GM21619 (cell line): ENCODE results near the gene ST3GAL6.
A peak's percentile ranks its signal among the peaks of the same experiment; 100 is the strongest.
"Not testable (repeated sequence)": the region's sequence is repeated elsewhere in the genome, so short reads cannot be mapped to it uniquely, and the experiment has no call there.

Source experiments
- ATAC-seq: cut with Tn5 transposase; IDR thresholded peaks from one replicate; pipeline ENCODE4 v1.9.1; 2021; ENCODE audit not compliant: unreplicated experiment

Gene ST3GAL6

GRCh38 chr3:98799479-98799878 lies 36.3 kb downstream of the ST3GAL6 start:
- ATAC-seq = no peak

- ATAC-seq = no peak
Measured at GRCh38 chr3:98800401-98800800, 37.3 kb downstream of the ST3GAL6 start.

GRCh38 chr3:98801043-98801747 lies 38.1 kb downstream of the ST3GAL6 start:
- ATAC-seq = no peak

GRCh38 chr3:98805571-98805970 lies 42.4 kb downstream of the ST3GAL6 start:
- ATAC-seq = no peak

GRCh38 chr3:98806521-98806920 lies 43.4 kb downstream of the ST3GAL6 start:
- no peak for ATAC-seq

GRCh38 chr3:98807011-98807410 lies 43.9 kb downstream of the ST3GAL6 start:
- no peak for ATAC-seq

- no peak for ATAC-seq
Measured at GRCh38 chr3:98807561-98807960, 44.4 kb downstream of the ST3GAL6 start.

GRCh38 chr3:98808071-98808470 lies 44.9 kb downstream of the ST3GAL6 start:
- no peak for ATAC-seq

- no peak for ATAC-seq
Measured at GRCh38 chr3:98809557-98809956, 46.4 kb downstream of the ST3GAL6 start.

- no peak for ATAC-seq
Measured at GRCh38 chr3:98811048-98811447, 47.9 kb downstream of the ST3GAL6 start.

- peak; percentile 60 for ATAC-seq
Measured at GRCh38 chr3:98812851-98813374, 49.8 kb downstream of the ST3GAL6 start.

- no peak for ATAC-seq
Measured at GRCh38 chr3:98814817-98815420, 51.8 kb downstream of the ST3GAL6 start.

- peak; percentile 74 for ATAC-seq
Measured at GRCh38 chr3:98817547-98818041, 54.5 kb downstream of the ST3GAL6 start.

- no peak for ATAC-seq
Measured at GRCh38 chr3:98821063-98821462, 57.9 kb downstream of the ST3GAL6 start.

- no peak for ATAC-seq
Measured at GRCh38 chr3:98823791-98824190, 60.7 kb downstream of the ST3GAL6 start.

- no peak for ATAC-seq
Measured at GRCh38 chr3:98824256-98824655, 61.1 kb downstream of the ST3GAL6 start.

GRCh38 chr3:98826126-98826525 lies 63.0 kb downstream of the ST3GAL6 start:
- no peak for ATAC-seq

GRCh38 chr3:98827221-98827920 lies 64.2 kb downstream of the ST3GAL6 start:
- ATAC-seq = no peak

- ATAC-seq = no peak
Measured at GRCh38 chr3:98829246-98829832, 66.2 kb downstream of the ST3GAL6 start.

- ATAC-seq = not testable (repeated sequence)
Measured at GRCh38 chr3:98831060-98831459, 67.9 kb downstream of the ST3GAL6 start.

GRCh38 chr3:98839846-98840245 lies 76.7 kb downstream of the ST3GAL6 start:
- no peak for ATAC-seq
